HG03025 (cell line): Measurements from ENCODE around the gene VAMP2.
A peak's percentile ranks its signal among the peaks of the same experiment; 100 is the strongest.

Experiments
- ATAC-seq: cut with Tn5 transposase; IDR thresholded peaks from one replicate; pipeline ENCODE4 v1.9.1; 2021; ENCODE audit warnings: mild to moderate bottlenecking, moderate library complexity; ENCODE audit not compliant: unreplicated experiment, low FRiP score

The VAMP2 gene

GRCh38 chr17:8124350-8125153, 38.2 kb downstream of the VAMP2 start:
- ATAC-seq: no peak

DNA sequence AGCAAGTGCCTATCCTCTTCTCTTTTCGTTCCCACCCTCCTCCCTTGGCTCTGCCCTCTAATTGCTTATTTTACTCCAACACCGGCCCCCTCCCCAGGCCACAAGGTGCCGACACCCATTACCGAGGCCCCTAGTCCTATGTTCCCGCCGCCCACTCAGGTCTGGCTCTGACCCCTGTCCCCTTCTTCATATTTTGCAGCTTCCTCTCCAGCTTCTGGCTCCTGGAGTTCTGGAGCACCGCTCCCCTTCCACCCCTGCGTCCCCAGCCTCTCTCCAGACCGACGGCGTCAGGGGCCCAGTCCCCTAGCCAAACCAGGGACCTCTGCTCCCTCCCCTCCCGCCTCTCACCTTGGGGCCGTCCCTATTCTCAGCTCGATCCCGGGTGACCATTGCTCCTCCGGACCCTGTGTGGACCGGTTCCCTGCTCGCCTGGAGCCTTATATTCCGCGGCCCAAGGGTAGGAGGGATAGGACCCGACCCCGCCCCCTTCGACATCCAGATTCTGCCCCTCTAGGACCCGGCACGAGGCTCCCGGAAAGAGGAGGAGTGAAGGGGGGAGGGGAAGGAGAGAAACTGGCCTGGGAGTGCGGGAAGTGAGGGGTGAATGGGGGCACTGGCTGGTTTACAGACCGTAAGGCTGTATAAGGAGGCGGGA, 38.9 kb downstream of the VAMP2 start, which contains the start of gene HES7:
TSS of gene HES7 (minus strand) at position 412 of the 655 bp plus-strand sequence. CDS start at position 390, 22 bp downstream.
- no peak for ATAC-seq

GRCh38 chr17:8122924-8123694, 39.6 kb downstream of the VAMP2 start:
- no peak for ATAC-seq

DNA sequence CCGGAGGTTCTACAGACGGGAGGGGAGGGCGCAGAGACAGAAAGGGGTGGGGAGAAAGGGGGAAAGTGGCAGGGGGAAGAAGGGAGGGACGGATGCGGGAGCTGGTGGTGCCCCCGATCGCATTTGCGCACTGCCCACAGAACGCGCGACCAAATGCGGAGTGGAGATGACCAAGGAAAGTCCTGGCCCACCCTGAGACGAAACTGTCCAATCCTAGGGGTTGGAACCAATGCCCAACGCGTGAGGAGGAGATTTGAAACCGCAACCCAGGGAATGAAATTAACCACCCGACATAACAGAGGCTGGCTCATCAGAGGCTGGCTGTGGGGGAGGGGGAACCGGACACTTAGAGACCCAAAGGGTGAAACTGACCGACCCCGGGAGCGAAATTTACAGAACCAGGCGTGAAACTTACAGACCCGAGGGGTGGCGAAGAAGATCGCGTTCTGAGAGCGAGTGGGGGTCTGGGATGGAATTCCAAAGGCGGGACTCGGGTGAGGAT, 40.3 kb downstream of the VAMP2 start:
- ATAC-seq: no peak

DNA sequence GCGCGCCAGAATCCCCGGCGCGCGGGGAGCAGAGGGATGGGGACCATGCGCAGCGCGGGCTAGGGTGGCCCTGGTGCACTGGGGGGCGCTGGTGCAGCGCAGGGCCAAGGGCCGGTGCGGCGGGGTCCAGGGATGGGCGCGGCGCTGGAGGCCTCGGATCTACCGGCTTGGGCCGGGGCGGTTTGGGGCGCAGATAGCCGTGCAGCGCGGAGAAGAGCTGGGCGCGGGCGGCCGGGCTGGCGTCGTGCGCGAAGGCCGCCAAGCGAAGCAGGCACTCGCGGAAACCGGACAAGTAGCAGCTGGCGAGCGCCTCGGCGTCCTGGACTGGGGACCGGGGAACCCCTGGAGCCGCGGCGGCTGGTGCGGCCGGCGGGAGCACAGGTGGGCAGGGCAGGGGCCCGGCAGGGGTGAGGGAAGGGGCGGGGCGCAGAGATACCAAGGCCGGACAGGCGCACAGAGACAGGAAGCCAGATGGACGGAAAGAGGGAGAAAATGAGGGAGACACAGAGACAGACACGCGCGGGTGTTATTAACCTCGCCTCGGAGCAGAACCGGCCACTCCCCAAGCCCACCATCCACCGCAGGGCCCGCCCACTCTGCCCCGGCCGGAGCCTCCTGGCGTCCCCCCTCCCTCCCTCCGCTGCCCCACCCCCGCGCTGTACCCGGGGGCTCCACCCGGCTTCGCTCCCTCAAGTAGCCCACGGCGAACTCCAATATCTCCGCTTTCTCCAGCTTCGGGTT, 40.9 kb downstream of the VAMP2 start:
- no peak for ATAC-seq

GRCh38 chr17:8121407-8121680, 41.4 kb downstream of the VAMP2 start:
- no peak for ATAC-seq

DNA sequence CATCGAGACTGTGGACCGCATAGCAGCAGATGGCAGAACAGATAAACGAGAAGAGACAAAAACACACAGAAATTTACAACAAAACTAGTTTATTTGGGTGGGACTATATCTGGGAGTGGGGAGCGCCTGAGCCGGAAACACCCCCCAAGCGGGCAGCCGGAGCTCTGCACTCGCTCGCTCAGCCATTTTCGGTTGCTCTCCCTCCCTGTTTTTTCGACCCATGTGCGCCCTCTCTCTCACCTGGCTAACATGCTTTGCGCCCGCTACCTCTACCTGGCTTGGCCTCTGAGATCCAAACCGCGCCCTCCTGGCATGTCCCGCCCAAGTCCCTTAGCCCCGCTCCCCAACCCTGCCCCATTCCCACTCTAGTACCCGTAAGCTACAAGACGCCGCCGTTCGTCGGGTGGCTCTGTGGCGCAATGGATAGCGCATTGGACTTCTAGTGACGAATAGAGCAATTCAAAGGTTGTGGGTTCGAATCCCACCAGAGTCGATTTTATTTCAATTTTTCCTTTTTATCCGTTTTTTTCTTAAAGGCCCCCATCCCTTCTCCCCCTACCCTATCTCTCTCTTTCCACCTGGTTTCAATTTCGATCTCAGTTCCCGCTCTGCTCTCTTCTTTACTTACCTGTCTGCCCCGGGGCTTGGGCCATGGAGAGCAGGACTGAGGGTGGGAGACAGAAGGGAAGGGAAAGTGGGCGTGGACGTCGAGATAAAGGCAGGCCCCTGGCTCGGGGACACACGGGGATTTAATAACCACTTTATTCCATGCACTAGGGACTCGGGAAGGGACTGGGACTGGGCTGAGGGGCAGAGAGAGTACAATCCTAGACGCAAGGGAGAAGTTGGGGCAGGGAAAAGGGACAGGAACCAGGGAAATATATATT, 42.0 kb downstream of the VAMP2 start:
- no peak for ATAC-seq

- ATAC-seq: peak; percentile 25
Observed at GRCh38 chr17:8119581-8120519, 42.9 kb downstream of the VAMP2 start.

GRCh38 chr17:8118769-8119580, 43.8 kb downstream of the VAMP2 start:
- ATAC-seq: peak; percentile 33

DNA sequence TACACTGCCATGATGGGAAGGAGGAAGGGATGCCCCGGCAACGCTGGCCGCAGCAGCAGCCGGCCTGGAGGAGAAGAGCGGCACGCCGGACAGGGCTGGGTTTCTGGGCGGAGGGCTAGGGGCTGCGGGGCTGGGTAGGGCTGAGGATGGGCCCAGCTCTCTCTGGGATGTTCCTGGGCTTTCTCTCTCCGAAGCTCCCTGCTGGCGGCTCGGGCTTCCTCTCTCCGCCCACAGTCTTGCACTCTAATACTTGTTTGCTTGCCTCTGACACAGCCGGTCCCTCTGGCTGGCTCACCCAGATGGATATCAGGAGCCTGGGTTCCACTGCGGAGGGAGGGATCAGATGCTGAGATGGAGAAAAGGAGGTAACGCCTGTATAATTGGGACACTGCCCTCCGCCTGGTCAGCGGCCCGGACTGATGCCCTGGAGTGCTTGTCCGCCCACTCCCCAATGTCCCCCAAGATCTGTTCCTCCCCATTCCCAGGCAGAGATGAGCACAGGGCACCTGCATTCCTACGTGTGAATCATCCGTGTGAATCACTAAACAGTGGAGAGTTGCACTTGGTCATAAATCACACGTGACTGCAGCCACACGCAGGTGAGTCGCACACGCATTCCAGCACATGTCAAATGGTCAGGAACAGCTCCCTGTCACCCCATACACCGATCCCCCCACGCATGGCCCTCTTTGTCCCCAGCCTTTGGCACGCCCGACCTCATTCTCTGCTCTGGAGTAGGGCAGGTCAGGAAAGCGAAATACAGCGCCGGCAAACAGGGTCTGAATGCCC, 44.6 kb downstream of the VAMP2 start, which contains the start of gene ALOXE3:
TSS of gene ALOXE3 (minus strand) at position 535 of the 789 bp plus-strand sequence. CDS start at position 11, 524 bp downstream.
- no peak for ATAC-seq

- no peak for ATAC-seq
Observed at GRCh38 chr17:8117367-8117979, 45.3 kb downstream of the VAMP2 start.

- no peak for ATAC-seq
Observed at GRCh38 chr17:8116776-8117175, 46.0 kb downstream of the VAMP2 start.

DNA sequence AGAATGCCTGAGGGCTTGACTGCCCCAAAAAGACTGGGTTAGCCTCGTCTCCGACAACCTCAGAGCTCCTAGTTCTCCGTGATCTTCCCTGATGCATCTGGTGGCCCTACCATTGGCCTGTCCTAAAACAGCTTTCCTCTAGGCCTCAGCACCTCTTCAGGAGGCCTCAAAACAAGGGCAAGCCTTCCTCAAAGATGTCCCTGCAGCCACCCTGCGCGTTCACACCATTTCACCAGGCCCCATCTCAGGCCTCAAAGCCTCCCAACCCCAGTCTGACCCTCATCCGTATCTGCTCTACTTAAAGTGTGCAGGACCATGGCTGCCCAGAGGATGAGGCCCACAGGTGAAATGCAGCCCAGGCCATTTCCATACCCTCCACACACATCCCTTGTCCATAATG, 51.8 kb downstream of the VAMP2 start:
- no peak for ATAC-seq

DNA sequence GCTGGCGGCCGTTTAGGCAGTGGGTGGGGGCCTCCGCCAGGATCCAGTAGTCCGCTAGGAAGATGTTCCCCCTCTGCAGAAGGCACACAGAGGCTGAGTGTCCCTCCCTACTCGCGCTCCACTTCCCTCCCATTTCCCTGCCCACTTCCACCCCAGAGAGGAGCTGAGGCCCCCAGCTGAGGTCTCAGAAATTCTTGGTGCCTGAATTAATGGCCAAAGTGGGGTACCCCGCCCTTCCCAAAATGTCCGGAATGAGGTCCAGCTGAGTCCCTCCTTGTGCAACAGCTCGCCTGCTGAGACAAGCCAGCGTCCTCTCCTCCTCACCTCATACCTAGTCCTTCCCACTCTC, 52.3 kb downstream of the VAMP2 start:
- ATAC-seq: no peak

DNA sequence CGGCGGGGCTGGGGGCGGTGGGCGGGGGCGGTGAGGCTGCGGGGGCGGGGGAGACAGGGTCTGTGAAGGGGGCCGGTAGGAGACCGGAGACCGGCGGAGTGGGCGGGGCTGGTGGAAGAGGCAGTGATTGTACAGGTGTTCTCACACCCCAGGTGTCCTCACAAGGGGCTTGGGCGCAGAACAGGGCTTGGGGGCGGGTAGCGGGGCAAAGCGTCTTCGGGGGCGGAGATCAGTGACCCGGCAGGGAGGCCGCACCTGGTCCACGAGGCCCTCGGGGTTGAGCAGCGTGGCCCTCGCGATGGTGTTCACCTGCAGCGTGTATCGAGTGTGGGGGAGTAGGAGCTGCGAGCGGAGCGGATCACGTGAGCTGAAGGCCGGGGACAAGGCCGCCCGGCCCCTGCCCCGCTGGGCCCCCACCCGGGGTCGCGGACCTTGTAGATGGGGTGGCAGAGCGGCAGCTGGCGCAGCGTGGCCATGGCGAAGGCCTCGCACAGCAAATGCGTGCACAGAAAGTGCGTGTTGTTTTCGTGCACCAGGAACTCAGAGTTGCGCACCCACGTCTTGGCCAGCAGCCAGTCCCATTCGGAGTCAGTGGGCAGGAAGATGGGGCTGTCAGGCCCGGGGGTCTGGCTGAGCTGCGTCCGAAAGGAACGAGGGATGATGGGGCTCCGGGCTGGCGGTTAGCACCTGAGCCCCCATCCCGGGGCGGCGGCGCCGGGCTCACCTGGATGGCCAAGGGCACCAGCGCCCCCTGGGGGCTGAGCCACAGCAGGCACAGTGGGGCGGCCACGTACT, 52.9 kb downstream of the VAMP2 start:
- ATAC-seq: no peak
